ENCODE data around the gene STPG2.

DNA sequence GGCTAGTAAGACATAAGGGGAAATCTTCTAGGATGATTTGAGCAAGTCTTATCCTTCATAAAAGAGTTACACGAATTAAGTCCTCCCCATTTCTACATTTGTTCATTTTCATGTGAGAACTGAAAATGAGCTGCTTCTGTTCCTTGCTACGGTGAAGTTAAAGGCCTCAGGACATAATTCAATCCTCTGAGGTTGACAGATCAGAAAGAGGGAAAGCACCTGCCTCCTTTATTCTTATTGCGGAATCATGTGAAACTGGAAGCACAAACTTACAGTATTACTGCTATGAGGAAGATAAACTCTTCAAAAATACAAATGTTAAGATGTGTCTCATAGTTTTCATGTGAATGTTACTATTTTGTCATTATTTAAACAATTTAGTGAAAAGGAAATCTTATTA, 395.3 kb downstream of the STPG2 start:
- no peak for TF ChIP-seq CTCF (IDR thresholded peaks at IDR 0.05)
- no peak for TF ChIP-seq EZH2 (IDR thresholded peaks at IDR 0.05; ENCODE audit: borderline replicate concordance, insufficient read depth, low read depth, low read length, poor library complexity, severe bottlenecking)

All from B cell (primary cell).